T-helper 2 cell (primary cell): ENCODE results near the gene BTN3A1.
"Not testable (repeated sequence)": the region's sequence is repeated elsewhere in the genome, so short reads cannot be mapped to it uniquely, and the experiment has no call there.

ENCODE experiments used
- DNase-seq, 5 experiments: peaks; one replicate each; pipeline versions ENCODE4 v3.0.0 to v3.0.0-alpha.2; 2012 to 2022

Gene BTN3A1

DNA sequence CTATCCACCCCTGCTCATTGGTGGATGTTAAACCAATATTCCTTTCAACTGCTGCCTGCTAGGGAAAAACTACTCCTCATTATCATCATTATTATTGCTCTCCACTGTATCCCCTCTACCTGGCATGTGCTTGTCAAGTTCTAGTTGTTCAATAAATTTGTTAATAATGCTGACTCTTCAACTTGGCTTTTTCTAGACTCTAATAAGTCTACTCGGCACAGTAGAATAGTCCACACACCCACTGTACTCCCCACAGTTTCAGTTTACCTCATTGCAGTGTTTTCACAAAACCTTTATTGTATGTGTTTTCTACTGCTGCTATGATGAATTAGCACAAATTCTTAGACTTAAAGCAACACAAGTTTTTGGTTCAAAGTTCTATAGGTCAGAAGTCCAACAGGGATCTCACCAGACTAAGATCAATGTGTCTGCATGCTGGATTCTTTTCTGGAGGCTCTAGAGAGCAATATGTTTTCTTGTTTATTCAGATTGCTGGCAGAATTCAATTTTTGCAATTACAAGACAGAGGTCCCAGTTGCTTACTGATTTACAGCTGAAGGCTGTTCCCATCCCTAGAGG is 13.1 kb downstream of the BTN3A1 start:
- DNase-seq = no peak

GRCh38 chr6:26415791-26416190 is 13.7 kb downstream of the BTN3A1 start:
- no peak for DNase-seq

- no peak for DNase-seq
Measured at GRCh38 chr6:26416288-26416687, 14.2 kb downstream of the BTN3A1 start.

GRCh38 chr6:26418077-26418476 is 16.0 kb downstream of the BTN3A1 start:
- not testable (repeated sequence) for DNase-seq

GRCh38 chr6:26418795-26419194 is 16.7 kb downstream of the BTN3A1 start:
- DNase-seq = not testable (repeated sequence)

DNA sequence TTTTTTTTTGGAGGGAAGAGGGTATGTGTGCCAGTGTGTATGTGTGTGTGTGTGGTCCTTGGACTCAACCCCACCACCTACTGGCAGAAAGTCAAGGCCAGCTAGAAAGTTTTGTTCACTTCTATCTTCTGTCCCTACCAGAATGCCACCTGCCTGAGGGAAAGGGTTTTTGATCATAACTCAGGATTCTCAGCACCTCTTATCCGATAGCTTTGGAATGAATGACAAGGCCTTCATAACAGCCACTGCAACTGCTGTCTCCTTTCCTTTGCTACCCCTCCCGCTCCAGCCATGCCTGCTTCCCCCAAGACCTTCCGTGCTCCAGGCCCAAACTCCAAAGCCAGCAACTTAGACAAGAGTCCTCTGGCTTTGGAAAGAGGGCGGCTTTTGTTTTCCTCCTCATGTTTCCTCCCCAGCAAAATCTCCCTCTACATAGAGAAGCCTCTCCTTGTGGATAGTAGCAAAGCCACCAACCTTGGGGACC is 18.7 kb downstream of the BTN3A1 start:
- peak in 2 of 5 experiments; percentile 5 to 61 for DNase-seq

DNA sequence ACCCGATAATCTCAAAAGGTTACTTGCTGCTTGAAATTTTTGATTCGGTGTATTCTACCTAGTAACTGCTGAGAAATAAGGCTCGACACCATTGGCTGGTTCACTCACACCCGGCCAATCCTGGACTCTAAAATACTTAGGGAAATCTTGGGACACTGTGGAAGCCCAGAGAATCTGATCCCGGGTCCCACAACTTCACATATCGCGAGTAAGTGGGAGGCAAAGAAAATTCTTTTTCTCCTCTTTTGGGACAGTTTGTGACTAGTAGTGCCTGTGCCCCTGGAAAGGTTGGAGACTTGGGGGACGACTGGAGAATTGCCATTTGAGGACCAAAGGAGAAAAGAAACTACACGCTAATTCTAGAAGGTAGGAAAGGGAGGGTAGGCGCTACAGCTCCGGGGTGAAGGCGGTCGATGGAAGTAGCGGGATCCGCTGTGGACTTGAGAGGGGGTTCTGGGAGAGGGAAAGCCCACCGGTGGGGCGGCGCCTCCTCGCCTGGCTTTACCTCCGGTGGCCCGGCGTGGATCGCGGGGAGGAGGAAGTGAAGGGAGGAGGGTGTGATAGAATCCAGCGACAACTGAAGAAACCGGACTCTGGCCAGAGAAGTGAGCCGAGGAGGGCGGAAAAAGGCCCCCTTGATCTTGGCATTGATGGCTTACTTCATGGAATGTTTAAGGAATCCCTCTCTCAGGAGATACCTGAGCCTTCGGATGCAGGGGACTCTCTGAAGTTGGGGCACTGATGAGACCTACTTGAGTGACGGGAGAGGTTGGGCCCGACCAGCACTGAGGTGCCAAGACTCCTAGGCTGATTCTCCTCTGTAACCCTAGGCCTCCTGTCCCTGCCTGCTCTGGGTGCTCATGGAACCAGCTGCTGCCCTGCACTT is 19.4 kb downstream of the BTN3A1 start:
- peak; percentile 3 to 75 (median 40) for DNase-seq

- DNase-seq = no peak
Measured at GRCh38 chr6:26422329-26422728, 20.3 kb downstream of the BTN3A1 start.

- no peak for DNase-seq
Measured at GRCh38 chr6:26426691-26427450, 24.8 kb downstream of the BTN3A1 start.

GRCh38 chr6:26427451-26427809 is 25.4 kb downstream of the BTN3A1 start:
- peak in 1 of 5 experiments; percentile 18 for DNase-seq

- DNase-seq = no peak
Measured at GRCh38 chr6:26428206-26428605, 26.1 kb downstream of the BTN3A1 start.

- DNase-seq = no peak
Measured at GRCh38 chr6:26430787-26431186, 28.7 kb downstream of the BTN3A1 start.

DNA sequence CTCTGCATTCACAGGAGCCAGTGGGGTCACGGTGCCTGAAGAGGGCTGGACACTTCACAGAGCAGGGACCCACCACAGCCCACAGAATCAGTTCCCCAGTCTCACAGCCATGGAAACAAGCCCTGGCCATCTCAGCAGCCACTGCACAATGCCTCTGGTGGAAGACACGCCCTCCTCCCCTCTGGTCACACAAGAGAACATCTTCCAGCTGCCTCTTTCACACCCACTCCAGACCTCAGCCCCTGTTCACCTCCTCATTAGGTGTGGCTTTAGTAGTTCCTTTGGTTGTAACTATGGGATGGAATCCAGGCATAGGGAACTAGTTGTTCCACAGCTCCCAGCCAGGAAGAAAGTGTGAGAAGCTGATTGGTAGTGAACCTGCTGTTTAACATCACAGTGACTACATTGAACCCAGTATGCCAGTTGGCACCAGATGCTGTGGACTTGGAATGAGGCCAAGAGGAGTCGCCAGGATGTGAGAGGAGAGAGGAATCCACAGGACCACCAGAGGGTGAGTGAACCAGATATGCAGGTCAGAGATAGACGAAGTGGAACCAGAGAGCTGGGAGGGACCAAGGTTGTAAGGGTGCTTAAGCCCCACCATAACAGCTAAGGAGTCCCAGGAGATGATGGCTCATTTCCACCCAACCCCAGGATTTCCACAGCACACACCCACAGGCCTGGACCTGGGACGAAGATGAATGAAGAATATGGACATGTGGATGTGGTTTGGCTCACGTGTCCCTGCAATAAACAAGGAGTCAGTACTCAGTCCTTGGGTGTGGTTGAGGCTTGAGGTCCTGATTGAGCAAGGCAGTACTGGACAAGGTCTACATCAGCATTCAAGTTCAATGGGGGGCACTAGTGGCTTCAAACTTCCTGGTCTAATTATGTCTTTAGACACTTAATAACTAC is 29.4 kb downstream of the BTN3A1 start:
- DNase-seq = no peak

GRCh38 chr6:26432627-26433201 is 30.6 kb downstream of the BTN3A1 start:
- DNase-seq = no peak

- not testable (repeated sequence) for DNase-seq
Measured at GRCh38 chr6:26433680-26434079, 31.6 kb downstream of the BTN3A1 start.

DNA sequence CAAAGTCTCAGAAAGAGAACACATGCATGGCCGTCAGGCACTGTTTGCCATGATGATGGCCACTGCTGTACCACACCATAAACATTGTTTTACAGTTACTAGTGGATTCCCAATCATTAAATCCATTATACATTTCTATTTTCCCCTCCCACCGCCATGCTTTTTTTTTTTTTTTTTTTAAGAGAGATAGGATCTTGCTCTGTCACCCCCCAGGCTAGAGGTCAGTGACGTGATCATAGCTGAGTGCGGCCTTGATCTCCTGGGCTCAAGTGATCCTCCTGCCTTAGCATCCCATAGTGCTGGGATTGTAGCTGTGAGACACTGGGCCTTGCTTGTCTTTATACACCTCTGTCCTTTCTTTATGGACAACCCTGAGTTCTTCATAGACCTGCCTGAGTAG is 33.9 kb downstream of the BTN3A1 start:
- DNase-seq = no peak

DNA sequence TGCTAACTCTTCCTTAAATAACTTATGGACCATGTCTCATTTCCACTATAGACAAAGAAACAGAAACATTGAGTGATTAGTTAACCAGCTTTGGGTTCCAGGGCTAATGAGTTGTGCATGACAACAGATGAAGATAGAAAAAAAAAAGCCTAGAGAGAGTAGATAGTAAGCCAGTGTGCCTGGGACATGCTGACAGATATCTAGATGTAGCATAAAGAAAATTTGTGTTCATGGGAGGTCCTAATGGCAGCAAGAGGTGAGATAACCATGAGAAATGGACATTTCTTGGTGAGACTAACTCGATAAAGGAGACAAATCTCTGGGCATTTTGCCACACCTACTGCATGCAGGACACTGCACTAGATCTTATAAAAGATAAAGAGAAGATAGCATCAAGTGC is 35.5 kb downstream of the BTN3A1 start:
- no peak for DNase-seq

- no peak for DNase-seq
Measured at GRCh38 chr6:26438000-26438399, 35.9 kb downstream of the BTN3A1 start.

- peak in 1 of 5 experiments; percentile 63 for DNase-seq
Measured at GRCh38 chr6:26439151-26440125, 37.4 kb downstream of the BTN3A1 start.

DNA sequence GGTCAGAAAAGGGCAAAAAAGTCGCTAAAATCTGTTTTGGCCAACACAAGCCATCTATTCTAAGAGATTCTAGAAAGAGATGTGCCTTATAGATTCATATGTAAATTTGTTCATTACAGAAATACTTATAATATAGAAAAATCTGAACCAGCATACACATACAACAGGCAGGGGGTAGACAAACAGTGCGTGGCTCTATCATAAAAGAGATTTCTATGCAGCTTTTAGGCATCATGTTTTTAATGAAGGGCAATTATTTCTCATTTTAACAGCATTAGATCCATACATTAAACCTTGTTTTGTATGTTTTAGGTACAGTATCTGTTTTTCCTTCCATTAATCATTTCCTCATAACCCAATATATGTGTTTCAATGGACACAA is 38.9 kb downstream of the BTN3A1 start:
- DNase-seq = no peak

GRCh38 chr6:26441977-26442376 is 39.9 kb downstream of the BTN3A1 start:
- peak in 1 of 5 experiments; percentile 22 for DNase-seq
